Effector memory CD8-positive, alpha-beta T cell (primary cell): ENCODE results near the gene IFITM1.
"Not testable (repeated sequence)": the region's sequence is repeated elsewhere in the genome, so short reads cannot be mapped to it uniquely, and the experiment has no call there.

Experiments used
- ATAC-seq: fragments of 150-1000 bp; cut with Tn5 transposase; replicated peaks from 2 replicates; pipeline ENCODE4 v1.10.0; 2021; ENCODE audit warnings: mild to moderate bottlenecking, moderate library complexity
- DNase-seq, 3 experiments: peaks; one replicate each; pipeline ENCODE4 v3.0.0; 2021
- H3K27ac Mint-ChIP-seq, 2 donors: one replicate each; pipeline ENCODE4 v1.8.0; 2022; ENCODE audit warnings: mild to moderate bottlenecking in 2 of 2, mixed read lengths in 2 of 2, moderate library complexity in 2 of 2
- H3K27me3 Mint-ChIP-seq, 2 donors: one replicate each; pipeline ENCODE4 v1.8.0; 2022; ENCODE audit warnings: mixed read lengths in 2 of 2
- H3K36me3 Mint-ChIP-seq: one replicate; pipeline ENCODE4 v1.8.0; 2022; ENCODE audit warnings: mild to moderate bottlenecking, moderate library complexity, mixed read lengths; ENCODE audit not compliant: insufficient read depth
- H3K4me1 Mint-ChIP-seq, 2 donors: one replicate each; pipeline ENCODE4 v1.8.0; 2022; ENCODE audit warnings: low read depth in 2 of 2, mixed read lengths in 2 of 2
- H3K4me3 Mint-ChIP-seq, 2 donors: one replicate each; pipeline ENCODE4 v1.8.0; 2022; ENCODE audit warnings: mild to moderate bottlenecking in 2 of 2, mixed read lengths in 2 of 2, moderate library complexity in 2 of 2
- H3K9me3 Mint-ChIP-seq, 2 donors: one replicate each; pipeline ENCODE4 v1.8.0; 2022; ENCODE audit warnings: mixed read lengths in 2 of 2

Gene IFITM1

DNA sequence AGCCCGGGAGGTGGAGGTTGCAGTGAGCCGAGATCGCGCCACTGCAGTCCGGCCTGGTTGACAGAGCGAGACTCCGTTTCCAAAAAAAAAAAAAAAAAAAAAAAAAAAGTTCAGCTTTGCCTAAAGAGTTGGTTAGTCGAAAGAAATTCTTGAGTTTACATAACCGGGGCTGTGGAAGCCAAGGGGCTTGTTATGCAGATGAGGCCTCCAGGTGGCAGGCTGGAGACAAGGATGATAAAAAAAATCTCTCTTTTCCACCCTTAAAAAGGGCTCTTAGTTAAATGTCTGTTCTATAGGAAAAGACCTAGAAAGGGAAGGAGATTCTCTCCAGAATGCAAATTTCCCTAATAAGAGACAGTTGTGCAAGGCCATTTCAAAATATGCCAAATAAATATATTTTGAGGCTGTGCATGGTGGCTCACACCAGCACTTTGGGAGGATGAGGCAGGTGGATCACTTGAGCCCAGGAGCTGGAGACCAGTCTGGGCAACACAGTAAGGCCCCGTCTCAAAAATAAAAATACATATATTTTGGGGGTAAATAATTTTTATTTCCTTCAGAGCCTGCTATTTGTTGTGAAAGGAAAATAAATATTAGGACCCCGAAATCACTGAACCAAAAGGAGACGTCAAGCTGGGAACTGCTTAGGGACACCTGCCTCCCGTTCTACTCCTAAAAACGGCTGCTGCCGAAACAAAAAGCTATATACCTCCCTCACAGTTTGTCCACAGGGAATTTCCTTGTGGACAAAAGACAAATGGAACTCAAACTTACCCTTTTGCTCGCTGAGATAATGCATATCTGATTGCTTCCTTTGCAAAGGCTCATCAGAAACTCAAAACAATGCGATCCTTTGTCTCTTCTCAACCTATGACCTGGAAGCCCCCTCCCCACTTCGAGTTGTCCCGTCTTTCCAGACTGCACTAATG, 8.7 kb upstream of the IFITM1 start:
- H3K9me3 Mint-ChIP-seq, result no peaks in the 10 kb centered on the region
- peaks cover 38% of the 10 kb centered on the region for H3K36me3 Mint-ChIP-seq
- H3K27me3 Mint-ChIP-seq, result peaks cover 4 to 7% of the 10 kb centered on the region in 2 donors
- ATAC-seq (no peak), DNase-seq (peak in 2 of 3 experiments; percentile 47 to 59)
- H3K4me3 Mint-ChIP-seq, result no peak overlapping the region
- peak overlapping the region in 1 of 2 donors; percentile 87 for H3K27ac Mint-ChIP-seq
- H3K4me1 Mint-ChIP-seq, result peaks cover 29 to 47% of the 10 kb centered on the region in 2 donors

DNA sequence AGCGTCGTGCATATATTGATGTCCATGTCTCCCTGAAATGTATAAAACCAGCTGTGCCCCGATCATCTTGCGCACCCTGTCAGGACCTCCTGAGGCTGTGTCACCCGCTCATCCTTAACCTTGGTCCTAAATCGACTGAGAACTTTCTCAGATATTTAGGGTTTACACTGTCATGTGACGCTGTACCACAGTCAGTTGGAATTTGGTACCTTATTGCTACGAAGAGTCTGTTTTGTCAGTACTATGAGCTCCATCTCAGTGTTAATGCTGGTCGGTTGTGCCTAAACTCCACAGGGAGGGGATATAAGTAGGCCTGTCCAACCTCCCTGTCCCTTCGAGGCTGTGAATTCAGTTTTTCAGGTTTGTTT, 8.0 kb upstream of the IFITM1 start:
- Mint-ChIP-seq H3K9me3 (no peaks in the 10 kb centered on the region), H3K27ac (peak overlapping the region; percentile 87 to 95), H3K4me3 (peak overlapping the region in 1 of 2 donors; percentile 27), H3K27me3 (peaks cover 0 to under 1% of the 10 kb centered on the region in 2 donors), H3K4me1 (peaks cover 29 to 43% of the 10 kb centered on the region in 2 donors), H3K36me3 (peaks cover 38% of the 10 kb centered on the region)
- no peak for ATAC-seq
- no peak for DNase-seq

DNA sequence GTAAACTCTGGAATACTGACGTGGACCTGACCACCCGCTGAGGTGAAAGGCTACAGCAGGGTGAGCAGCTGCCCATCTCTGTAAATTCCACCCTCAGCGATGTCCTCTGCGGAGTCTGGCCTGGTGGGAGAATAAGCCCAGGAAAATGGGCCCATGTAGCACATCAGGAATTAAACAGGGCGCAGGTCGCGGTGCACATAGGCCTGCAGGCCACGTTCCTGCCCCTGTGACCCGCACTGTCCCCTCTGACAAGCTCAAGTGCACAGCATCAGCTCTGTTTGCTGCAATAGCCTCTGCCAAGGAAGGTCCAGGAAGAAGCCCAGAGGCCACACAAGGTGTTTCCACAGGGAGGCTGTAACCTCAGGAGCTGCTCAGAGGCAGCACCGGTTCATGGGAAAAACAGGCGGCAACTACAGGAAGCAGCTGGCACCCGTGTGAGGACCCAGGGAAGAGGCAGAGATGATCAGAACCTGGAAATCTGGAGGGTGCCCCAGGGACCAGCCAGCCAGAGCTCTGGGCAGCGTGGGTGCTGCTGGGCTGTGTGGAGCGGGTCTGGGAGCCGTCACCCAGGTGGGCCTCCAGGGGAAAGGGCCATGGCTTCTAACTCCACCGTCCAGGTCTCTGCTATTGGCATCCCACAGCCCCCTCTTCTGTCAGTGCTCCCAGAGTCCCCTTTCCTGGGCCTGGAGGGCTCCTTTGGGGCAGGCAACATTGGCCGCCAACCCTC, 7.0 kb upstream of the IFITM1 start:
- Mint-ChIP-seq H3K4me3 (peak overlapping the region; percentile 89 to 91), H3K27ac (peak overlapping the region; percentile 87 to 95), H3K9me3 (no peaks in the 10 kb centered on the region), H3K27me3 (no peaks in the 10 kb centered on the region), H3K36me3 (peaks cover 41% of the 10 kb centered on the region), H3K4me1 (peaks cover 30 to 44% of the 10 kb centered on the region in 2 donors)
- DNase-seq (no peak), ATAC-seq (no peak)

DNA sequence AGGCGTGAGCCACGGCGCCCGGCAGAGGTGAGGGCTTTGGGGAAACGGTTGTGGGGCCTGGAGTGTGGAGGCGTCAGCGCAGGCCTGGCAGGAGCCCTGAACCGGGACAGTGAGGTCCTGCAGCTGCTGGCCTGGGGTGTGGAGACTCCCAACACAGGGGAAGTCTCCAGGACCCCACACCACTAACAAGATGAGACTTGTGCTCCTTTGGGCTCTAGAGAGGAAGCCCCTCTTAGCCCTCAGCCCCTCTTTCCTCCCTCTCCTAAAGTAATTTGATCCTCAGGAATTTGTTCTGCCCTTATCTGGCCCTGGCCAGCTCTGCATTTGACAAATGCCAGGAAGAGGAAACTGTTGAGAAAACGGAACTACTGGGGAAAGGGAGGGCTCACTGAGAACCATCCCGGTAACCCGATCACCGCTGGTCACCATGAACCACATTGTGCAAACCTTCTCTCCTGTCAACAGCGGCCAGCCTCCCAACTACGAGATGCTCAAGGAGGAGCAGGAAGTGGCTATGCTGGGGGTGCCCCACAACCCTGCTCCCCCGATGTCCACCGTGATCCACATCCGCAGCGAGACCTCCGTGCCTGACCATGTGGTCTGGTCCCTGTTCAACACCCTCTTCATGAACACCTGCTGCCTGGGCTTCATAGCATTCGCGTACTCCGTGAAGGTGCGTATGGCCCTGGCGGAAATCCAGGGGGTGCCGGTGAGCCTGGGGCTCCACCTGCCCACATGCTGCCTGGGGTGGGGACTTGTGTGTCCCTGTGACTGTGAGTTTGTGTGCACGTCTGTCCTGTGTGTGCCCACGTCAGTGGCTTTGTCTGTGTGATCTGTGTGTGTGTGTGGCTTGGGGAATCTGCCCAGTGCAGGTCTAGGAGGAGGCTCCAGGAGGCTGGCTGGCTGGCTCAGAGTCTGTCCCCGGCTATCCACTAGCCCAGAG, 5.8 kb upstream of the IFITM1 start, which contains the start of gene IFITM2:
IFITM2 (plus strand) TSS at position 51 of the 943 bp plus-strand sequence; CDS start at position 428, 377 bp downstream.
- peaks cover 37% of the 10 kb centered on the region for H3K36me3 Mint-ChIP-seq
- DNase-seq (peak in 2 of 3 experiments; percentile 49 to 61), ATAC-seq (peak; percentile 74)
- peak within 1 kb of the TSS; percentile 87 to 95 for H3K27ac Mint-ChIP-seq
- H3K27me3 Mint-ChIP-seq, H3K9me3 Mint-ChIP-seq: not testable (repeated sequence)
- peaks cover 41 to 46% of the 10 kb centered on the region in 2 donors for H3K4me1 Mint-ChIP-seq
- peak within 1 kb of the TSS; percentile 89 to 91 for H3K4me3 Mint-ChIP-seq

DNA sequence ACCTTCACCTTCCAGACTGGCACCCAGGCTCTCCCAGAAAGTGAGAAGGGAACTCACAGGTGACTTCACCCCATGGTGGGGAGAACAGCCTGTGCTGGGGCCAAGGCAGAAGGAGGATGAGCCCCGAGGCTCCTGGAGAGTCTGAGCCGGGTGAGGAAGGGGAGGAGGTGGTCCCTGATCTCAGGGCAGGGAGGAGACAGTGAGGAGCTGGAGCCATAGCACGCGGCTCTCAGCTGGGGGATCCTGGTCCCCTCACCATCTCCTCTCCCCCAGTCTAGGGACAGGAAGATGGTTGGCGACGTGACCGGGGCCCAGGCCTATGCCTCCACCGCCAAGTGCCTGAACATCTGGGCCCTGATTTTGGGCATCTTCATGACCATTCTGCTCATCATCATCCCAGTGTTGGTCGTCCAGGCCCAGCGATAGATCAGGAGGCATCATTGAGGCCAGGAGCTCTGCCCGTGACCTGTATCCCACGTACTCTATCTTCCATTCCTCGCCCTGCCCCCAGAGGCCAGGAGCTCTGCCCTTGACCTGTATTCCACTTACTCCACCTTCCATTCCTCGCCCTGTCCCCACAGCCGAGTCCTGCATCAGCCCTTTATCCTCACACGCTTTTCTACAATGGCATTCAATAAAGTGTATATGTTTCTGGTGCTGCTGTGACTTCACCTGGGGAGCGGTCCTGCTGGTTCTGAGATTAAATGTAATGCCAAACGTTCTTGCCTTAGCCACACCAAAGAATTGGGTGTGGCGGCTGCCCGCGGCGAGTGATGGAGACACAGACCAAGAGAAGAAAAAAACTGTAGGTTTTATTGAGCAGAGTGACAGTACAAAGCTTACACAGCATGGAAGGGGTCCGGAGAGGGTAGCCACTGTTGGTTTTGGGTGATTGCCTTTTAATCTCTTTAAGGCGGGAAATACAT, 4.8 kb upstream of the IFITM1 start:
- peak overlapping the region; percentile 89 to 91 for H3K4me3 Mint-ChIP-seq
- peaks cover 40% of the 10 kb centered on the region for H3K36me3 Mint-ChIP-seq
- not testable (repeated sequence) for DNase-seq, H3K9me3 Mint-ChIP-seq, H3K27me3 Mint-ChIP-seq
- peaks cover 51 to 56% of the 10 kb centered on the region in 2 donors for H3K4me1 Mint-ChIP-seq
- H3K27ac Mint-ChIP-seq, result peak overlapping the region; percentile 87 to 95
- peak; percentile 0 for ATAC-seq

DNA sequence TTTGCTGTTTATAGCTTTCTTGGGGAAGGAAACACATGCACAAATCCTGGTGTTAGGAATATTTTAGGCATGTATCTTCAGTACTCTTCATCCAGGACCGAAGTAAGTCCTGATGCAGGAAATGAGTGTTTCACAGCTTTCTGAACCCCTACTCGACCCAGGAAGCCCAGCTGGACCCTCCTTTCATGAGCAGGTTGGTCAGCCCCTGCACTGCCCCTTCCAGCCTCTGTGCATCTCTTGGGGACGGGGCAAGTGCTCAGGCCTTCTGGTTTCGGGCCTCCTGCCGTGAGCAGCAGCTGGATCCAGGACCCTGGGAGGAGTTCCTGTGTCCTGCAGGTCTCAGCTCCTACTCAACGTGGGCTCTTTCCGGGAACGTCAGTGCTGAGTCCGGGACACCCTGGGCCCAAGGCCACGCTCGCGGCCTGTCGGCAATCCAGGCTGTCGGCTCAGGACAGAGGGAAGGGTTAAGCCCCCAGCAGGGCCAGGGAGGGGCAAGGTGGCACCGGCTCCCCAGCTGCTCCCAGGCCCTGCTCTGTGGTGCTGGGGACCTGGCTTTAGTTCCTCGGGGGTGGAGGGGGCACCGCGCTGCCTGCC, 3.8 kb upstream of the IFITM1 start:
- peak overlapping the region; percentile 87 to 95 for H3K27ac Mint-ChIP-seq
- not testable (repeated sequence) for ATAC-seq, H3K9me3 Mint-ChIP-seq, H3K27me3 Mint-ChIP-seq, DNase-seq
- peaks cover 42% of the 10 kb centered on the region for H3K36me3 Mint-ChIP-seq
- peak overlapping the region; percentile 89 to 91 for H3K4me3 Mint-ChIP-seq
- peaks cover 53 to 59% of the 10 kb centered on the region in 2 donors for H3K4me1 Mint-ChIP-seq

DNA sequence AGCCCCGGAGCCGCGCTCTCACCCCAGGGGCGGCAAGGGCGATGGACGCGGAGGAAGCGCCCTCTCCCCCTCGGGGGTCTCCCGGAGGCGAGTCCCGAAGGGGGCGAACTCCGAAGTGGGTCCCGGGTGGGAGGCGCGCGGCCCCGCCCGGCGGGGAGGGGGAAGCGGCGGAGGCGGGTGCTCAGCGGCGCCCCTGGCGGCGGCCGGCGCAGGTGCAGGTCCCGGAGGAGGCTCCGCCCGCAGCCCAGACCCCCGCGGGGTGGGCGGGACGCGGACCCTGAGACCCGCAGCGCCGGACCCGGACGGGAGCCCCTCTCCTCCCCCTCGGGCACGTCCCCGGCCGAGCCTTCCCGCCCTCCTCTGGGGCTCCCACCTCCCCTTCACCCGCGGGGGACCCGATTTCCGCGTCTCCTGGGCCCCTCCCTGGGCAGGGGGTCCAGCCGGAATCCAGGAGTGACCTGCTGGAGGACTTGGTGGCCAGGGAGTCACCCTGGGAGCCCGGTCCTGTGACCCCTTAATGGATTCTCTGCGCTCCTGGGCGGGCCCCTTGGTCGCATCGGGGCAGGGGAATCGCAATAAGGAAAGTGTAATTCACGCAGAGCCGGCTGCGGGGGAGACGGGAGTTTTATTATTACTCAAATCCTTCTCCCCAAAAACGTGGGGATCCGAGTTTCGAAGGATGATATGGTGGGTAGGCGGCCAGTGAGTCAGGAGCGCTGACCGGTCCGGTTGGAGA, 2.7 kb upstream of the IFITM1 start:
- not testable (repeated sequence) for H3K9me3 Mint-ChIP-seq
- Mint-ChIP-seq H3K4me1 (peaks cover 44 to 50% of the 10 kb centered on the region in 2 donors), H3K4me3 (peak overlapping the region; percentile 95 to 97)

DNA sequence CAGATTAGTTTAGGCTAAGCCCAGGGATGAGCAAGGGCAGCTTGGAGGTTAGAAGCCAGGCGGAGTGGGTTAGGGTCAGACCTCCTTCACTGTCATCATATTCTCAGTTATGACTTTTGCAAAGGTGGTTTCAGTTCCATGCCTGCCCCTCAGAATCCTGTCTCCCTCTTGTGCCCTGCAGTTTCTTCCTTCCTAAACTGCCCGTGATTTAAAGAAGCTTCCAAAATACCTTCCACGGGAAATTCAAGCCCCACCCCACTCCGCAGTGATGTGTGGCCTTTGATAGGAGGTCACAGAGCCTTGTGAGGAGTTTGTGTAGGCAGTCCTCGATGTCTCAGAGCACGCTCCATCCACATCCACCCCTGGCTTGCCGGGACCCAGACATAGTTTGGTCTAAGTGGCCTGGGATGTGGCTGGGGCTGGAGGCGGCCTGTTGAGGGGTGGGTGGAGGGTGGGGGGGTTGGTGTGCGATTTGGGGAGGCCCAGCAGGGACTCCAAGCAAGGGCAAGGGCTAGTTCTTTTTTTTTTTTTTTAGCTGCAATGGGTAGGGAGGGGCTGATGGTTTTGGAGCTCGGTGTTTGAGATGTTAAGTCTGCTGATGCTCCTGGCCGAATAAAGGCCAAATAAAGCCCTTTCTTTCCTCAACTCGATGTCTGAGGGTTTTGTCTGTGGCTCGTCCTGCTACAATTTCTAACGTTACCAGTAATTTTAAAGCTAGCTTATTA, 1.6 kb upstream of the IFITM1 start:
- peak overlapping the region; percentile 95 to 97 for H3K4me3 Mint-ChIP-seq
- no peak for DNase-seq
- H3K9me3 Mint-ChIP-seq, result no peaks in the 10 kb centered on the region
- H3K27ac Mint-ChIP-seq, result peak overlapping the region; percentile 96 to 97
- H3K27me3 Mint-ChIP-seq, result no peaks in the 10 kb centered on the region
- peaks cover 51 to 53% of the 10 kb centered on the region in 2 donors for H3K4me1 Mint-ChIP-seq
- H3K36me3 Mint-ChIP-seq, result peaks cover 57% of the 10 kb centered on the region
- ATAC-seq, result no peak

More for the DNA sequence above, 2.7 kb upstream of the IFITM1 start:
- ATAC-seq, result peak; percentile 19
- DNase-seq, H3K27me3 Mint-ChIP-seq: not testable (repeated sequence)
- Mint-ChIP-seq H3K27ac (peak overlapping the region; percentile 96 to 97), H3K36me3 (peaks cover 47% of the 10 kb centered on the region)

DNA sequence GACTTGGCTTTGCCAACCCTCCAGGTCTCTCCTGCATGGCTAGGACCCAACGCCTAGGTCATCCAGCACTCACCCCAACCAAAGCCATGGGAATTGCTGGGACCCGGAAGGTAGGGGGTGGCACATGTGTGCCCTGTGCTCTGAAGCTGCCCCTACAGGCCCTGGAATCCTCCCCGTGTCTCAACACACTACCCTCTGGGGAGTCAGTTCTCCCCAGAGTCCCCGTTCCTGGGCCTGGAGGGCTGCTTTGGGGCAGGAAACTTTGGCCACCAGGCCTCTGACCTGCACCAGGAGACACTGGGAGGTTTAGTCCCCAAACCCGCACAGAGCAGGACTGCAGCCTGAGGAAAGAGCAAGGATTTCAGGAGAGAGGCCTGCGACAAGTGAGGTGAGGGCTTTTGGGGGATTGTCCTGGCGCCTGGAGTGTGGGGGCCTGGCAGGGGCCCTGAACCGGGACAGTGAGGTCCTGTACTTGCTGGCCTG, 495 bp upstream of the IFITM1 start:
- DNase-seq, result no peak
- Mint-ChIP-seq H3K27ac (peak overlapping the region; percentile 96 to 97), H3K9me3 (no peaks in the 10 kb centered on the region), H3K4me1 (peaks cover 50 to 51% of the 10 kb centered on the region in 2 donors), H3K36me3 (peaks cover 58% of the 10 kb centered on the region), H3K4me3 (peak overlapping the region; percentile 95 to 97), H3K27me3 (no peaks in the 10 kb centered on the region)
- ATAC-seq, result no peak

DNA sequence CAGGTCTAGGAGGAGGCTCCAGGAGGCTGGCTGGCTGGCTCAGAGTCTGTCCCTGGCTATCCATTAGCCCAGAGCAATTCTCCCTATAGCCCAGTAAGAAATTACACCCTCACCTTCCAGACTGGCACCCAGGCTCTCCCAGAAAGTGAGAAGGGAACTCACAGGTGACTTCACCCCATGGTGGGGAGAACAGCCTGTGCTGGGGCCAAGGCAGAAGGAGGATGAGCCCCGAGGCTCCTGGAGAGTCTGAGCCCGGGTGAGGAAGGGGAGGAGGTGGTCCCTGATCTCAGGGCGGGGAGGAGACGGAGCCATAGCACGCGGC, 675 bp downstream of the IFITM1 start:
- peak overlapping the region; percentile 95 to 97 for H3K4me3 Mint-ChIP-seq
- peak overlapping the region; percentile 96 to 97 for H3K27ac Mint-ChIP-seq

More for the DNA sequence above, 675 bp downstream of the IFITM1 start:
- DNase-seq, H3K9me3 Mint-ChIP-seq, H3K27me3 Mint-ChIP-seq, ATAC-seq: not testable (repeated sequence)
- Mint-ChIP-seq H3K4me1 (peaks cover 42 to 45% of the 10 kb centered on the region in 2 donors), H3K36me3 (peaks cover 49% of the 10 kb centered on the region)
